A673 (cell line): Measurements from ENCODE around the gene TSTD1.

Experiments used
- CTCF ChIP-seq: fragments of 300-800, 200-600 bp; sonication (generic); conservative IDR thresholded peaks from 2 replicates; pipeline ENCODE4 v1.5.1; 2017; ENCODE audit warnings: low read depth, mild to moderate bottlenecking, antibody characterized with exemption, low read length, moderate library complexity, mixed read lengths
- EZH2 ChIP-seq: fragments of 200-600 bp; sonication (generic); IDR thresholded peaks from 2 replicates; pipeline ENCODE4 v1.6.1; 2017; ENCODE audit warnings: borderline replicate concordance, low read depth, mild to moderate bottlenecking, mixed read lengths, antibody characterized with exemption, low read length; ENCODE audit not compliant: poor library complexity, severe bottlenecking

DNA sequence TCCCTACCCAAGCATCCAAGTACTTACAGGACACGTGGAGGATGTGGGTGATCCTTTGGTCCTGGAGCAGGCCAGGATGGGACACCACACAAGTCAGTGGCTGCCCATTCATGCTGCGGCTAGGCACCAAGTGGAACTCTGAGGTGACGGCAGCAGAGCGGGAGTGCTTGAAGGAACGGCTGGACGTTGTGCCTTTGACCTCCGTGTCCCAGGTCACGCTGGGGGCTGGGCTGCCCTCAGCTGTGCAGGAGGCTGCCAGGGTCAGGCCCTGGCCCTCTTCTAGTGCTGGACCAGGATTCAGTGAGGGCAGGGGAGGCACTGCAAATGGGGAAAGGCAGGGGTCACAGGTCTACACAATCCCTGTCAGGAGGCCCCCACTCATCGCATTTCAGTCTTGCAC lies 38.7 kb upstream of the TSTD1 start:
- TF ChIP-seq CTCF, result no peak
- TF ChIP-seq EZH2, result no peak
